ENCODE results near the gene RBBP5.

RBBP5 gene

GRCh38 chr1:205075642-205076155 lies 46.1 kb downstream of the RBBP5 start:
- DNase-seq (ENCODE audit: low read depth, low spot score) = no peak

GRCh38 chr1:205074513-205074912 lies 47.3 kb downstream of the RBBP5 start:
- no peak for DNase-seq (ENCODE audit: low read depth, low spot score)

- no peak for DNase-seq (ENCODE audit: low read depth, low spot score)
Observed at GRCh38 chr1:205074084-205074483, 47.7 kb downstream of the RBBP5 start.

- no peak for DNase-seq (ENCODE audit: low read depth, low spot score)
Observed at GRCh38 chr1:205073511-205073910, 48.3 kb downstream of the RBBP5 start.

- DNase-seq (ENCODE audit: low read depth, low spot score) = no peak
Observed at GRCh38 chr1:205072881-205073280, 48.9 kb downstream of the RBBP5 start.

- no peak for DNase-seq (ENCODE audit: low read depth, low spot score)
Observed at GRCh38 chr1:205072286-205072685, 49.5 kb downstream of the RBBP5 start.

- DNase-seq (ENCODE audit: low read depth, low spot score) = no peak
Observed at GRCh38 chr1:205071801-205072200, 50.0 kb downstream of the RBBP5 start.

- no peak for DNase-seq (ENCODE audit: low read depth, low spot score)
Observed at GRCh38 chr1:205071028-205071409, 50.8 kb downstream of the RBBP5 start.

- no peak for DNase-seq (ENCODE audit: low read depth, low spot score)
Observed at GRCh38 chr1:205069371-205070125, 52.2 kb downstream of the RBBP5 start.

GRCh38 chr1:205068457-205069040 lies 53.2 kb downstream of the RBBP5 start:
- no peak for DNase-seq (ENCODE audit: low read depth, low spot score)

GRCh38 chr1:205068001-205068400 lies 53.8 kb downstream of the RBBP5 start:
- DNase-seq (ENCODE audit: low read depth, low spot score) = no peak

GRCh38 chr1:205067031-205067430 lies 54.7 kb downstream of the RBBP5 start:
- DNase-seq (ENCODE audit: low read depth, low spot score) = no peak

GRCh38 chr1:205066141-205066818 lies 55.5 kb downstream of the RBBP5 start:
- DNase-seq (ENCODE audit: low read depth, low spot score) = no peak

GRCh38 chr1:205065666-205066065 lies 56.1 kb downstream of the RBBP5 start:
- no peak for DNase-seq (ENCODE audit: low read depth, low spot score)

GRCh38 chr1:205064741-205065316 lies 56.9 kb downstream of the RBBP5 start:
- DNase-seq (ENCODE audit: low read depth, low spot score) = no peak

GRCh38 chr1:205064301-205064700 lies 57.5 kb downstream of the RBBP5 start:
- DNase-seq (ENCODE audit: low read depth, low spot score) = no peak

GRCh38 chr1:205062895-205063294 lies 58.9 kb downstream of the RBBP5 start:
- no peak for DNase-seq (ENCODE audit: low read depth, low spot score)

- no peak for DNase-seq (ENCODE audit: low read depth, low spot score)
Observed at GRCh38 chr1:205062319-205062718, 59.5 kb downstream of the RBBP5 start.

- DNase-seq (ENCODE audit: low read depth, low spot score) = peak; percentile 70
Observed at GRCh38 chr1:205061665-205062069, 60.1 kb downstream of the RBBP5 start.

GRCh38 chr1:205061227-205061626 lies 60.6 kb downstream of the RBBP5 start:
- no peak for DNase-seq (ENCODE audit: low read depth, low spot score)

- DNase-seq (ENCODE audit: low read depth, low spot score) = no peak
Observed at GRCh38 chr1:205060746-205061145, 61.0 kb downstream of the RBBP5 start.

GRCh38 chr1:205059660-205060059 lies 62.1 kb downstream of the RBBP5 start:
- no peak for DNase-seq (ENCODE audit: low read depth, low spot score)

Data from iPS DF 19.7 (cell line).